ENCODE measurements around the gene P2RY4.
"Not testable (repeated sequence)": the region's sequence is repeated elsewhere in the genome, so short reads cannot be mapped to it uniquely, and the experiment has no call there.

The P2RY4 gene

DNA sequence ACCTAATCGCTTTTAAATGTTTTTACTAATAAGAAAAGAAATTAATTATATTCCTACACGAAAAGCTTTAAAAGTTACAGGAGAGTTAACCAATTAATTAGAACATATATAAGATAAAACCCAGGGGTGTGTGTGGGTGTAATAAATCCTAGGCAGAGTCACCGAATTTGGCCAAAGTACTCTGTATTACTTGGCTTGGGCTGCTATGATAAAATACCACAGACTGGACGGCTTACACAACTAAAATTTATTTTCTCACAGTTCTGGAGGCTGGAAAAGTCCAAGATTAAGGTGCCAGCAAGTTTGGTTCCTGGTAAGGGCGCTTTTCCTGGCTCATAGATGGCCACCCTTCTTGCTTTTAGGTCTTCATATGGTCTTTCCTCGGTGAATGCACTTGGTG is 15.1 kb downstream of the P2RY4 start:
- DNase-seq (ENCODE audit: low spot score) = no peak

DNA sequence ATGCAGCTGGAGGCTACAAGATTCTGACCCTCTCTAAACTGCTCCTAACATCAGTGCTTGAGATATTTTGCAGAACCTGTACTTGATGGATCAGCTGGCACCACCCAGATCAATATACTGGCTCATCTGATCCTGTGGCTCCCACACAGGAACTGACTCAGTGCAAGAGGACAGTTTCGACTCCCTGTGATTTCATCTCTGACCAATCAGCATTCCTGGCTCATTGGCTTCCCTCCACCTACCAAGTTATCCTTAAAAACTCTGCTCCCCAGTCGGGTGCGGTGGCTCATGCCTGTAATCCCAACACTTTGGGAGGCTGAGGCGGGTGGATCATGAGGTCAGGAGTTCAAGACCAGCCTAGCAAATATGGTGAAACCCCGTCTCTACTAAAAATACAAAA is 16.4 kb downstream of the P2RY4 start:
- not testable (repeated sequence) for DNase-seq (ENCODE audit: low spot score)

DNA sequence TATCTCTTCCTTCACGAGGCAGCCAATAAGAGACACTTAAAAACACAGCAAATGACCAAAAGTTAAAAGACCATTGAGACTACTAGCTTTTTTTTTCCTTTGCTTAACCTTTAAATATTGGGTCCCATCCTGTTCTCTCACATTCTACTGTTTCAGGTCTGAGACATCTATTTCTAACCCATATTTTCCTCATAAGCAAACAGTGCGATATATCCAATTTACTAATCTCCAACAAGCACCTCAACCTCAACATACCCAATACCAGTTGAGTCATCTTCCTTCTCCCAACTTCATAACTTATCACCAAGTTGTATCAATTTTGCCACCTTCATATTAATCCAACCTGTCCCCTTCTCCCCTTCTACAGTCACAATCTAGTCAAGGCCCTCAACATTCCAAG is 18.5 kb downstream of the P2RY4 start:
- DNase-seq (ENCODE audit: low spot score) = no peak

DNA sequence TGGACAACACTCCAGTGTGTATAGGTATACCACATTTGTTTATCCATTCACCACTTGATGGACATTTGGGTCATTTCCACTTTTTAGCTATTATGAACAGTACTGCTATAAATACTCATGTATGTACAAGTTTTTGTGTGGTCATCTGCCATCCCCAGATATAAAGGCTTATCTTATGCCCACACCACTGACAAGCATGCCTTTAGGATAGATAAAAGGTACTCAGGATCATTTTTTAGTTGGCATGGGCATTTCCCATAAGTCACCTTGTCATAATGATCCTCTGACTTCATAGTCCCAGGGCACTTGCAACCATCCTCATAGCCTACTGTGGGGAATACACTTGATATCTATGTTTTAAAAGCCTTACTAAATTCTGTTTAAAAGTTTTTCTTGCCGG is 19.3 kb downstream of the P2RY4 start:
- no peak for DNase-seq (ENCODE audit: low spot score)

DNA sequence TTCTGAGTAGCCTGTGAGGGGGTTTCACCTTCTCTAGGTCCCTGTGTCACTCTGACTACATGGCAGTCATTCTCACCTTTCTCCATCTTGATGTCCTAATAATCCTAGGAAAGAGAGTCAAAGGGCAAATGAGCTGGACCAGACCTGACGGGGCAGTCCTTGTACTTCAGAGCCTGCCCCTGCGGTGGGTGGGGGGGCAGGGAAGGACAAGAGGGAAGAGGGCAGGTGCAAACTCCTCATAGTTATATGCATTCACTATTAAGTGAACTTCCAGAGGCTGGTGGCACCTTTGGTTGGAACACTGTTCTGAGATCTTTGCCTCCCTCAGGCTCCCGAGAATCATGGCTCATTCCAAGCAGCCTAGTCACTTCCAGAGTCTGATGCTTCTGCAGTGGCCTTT is 25.6 kb downstream of the P2RY4 start, which contains the start of gene AWAT1:
Gene AWAT1, plus strand, starts transcription at position 301 of the 400 bp plus-strand sequence. Its CDS starts 41 bp downstream, at position 342.
- no peak for DNase-seq (ENCODE audit: low spot score)

DNA sequence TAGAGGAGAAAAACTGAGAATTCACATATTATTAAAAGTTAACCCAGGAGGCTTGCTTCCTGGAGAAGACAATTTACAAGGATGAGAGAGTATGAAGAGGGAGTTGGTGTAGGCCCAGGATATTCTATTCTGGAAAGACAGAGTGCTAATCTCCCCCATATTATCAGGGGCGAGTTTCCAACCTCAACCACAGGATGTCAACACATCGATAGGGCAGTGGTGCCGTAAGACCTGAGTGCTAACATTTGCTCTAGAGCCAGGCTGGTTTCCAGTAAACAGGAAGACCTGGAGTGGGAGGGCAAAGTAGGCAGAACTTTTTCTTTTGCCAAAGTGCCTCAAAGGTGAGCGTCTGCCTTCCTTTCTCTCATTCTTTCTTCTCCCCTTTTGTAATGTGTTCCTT is 28.3 kb downstream of the P2RY4 start:
- DNase-seq (ENCODE audit: low spot score) = no peak

DNA sequence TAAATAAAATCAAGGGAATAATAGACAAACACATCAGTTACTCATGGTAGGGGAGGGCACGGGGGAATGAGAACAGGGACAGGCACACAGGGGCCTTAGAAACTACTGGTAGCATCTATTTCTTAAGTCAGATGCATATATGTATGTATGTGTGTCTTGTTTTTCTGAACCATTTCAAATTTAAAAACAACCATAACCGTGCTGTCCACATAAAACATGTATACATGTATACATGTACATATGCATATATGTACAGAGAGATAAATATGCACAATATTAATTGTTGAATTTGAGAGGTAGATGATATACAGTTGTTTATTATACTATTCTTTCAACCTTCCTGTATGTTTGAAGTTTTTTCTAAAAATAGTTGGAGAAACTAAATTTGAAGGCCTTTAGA is 33.3 kb downstream of the P2RY4 start:
- DNase-seq (ENCODE audit: low spot score) = no peak

DNA sequence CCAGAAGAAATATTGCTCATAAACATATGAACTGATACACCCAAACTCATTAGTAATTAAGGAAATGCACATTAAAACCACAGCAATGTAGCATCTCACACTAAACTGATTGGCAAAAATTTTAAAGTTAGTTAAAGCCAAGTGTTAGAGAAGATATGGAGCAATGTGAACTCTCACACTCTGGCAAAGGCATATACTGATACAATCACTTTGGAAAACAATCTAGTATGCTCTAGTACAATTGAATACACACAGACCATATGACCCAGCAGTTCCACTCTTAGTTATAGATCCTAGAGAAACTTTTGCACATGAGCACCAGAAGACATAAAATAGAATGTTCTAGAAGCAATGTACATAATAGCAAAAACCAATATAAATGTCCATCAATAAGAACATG is 34.0 kb downstream of the P2RY4 start:
- no peak for DNase-seq (ENCODE audit: low spot score)

DNA sequence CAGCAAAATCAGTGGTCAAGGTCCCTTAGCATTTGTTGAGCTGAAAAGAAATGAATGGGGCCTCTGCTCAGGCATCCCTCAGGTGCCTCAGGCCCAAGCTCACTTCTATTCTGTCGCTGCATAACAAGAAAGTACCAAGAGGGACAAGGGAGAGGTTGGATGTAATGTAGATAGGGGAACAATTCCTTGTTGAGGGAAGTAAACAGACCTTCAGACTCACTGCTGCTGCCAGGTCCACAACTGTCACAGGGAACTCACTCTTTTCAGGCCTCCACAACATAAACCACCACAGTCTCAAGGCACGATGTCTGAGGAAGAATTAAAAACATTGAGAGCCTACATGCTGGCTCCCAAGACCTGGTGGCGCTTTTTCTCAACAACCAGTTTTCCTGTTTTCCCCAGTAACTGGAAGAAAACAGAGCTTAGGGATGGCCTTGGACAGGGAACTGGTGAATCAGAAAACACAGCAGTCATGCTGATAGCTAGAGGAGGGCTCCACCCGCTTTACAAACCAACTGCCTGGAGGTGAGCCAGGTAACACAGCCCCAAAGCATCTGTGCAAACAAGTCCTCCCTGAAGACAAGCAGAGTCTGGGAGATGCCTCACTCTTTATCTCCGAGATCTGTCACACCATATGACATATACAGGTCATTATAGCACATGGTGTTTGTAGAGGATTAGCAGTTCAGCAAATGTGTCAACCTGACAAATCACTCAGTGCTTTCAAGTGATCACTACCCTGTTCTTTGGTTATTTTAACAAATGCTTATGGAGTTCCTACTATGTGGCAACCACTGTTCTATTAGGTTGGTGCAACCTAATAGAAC is 39.9 kb downstream of the P2RY4 start:
- no peak for DNase-seq (ENCODE audit: low spot score)

DNA sequence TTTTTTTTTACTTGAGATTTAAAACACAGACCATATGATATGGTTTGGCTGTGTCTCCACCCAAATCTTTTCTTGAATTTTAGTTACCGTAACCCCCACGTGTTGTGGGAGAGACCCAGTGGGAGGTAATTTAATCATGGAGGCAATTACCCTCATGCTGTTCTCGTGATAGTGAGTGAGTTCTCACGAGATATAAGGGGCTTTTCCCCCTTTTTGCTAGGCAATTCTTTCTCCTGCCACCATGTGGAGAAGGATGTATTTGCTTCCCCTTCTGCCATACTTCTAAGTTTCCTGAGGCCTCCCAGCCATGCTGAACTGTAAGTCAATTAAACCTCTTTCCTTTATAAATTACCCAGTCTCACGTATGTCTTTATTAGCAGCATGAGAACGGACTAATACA is 50.4 kb downstream of the P2RY4 start:
- DNase-seq (ENCODE audit: low spot score) = not testable (repeated sequence)

DNA sequence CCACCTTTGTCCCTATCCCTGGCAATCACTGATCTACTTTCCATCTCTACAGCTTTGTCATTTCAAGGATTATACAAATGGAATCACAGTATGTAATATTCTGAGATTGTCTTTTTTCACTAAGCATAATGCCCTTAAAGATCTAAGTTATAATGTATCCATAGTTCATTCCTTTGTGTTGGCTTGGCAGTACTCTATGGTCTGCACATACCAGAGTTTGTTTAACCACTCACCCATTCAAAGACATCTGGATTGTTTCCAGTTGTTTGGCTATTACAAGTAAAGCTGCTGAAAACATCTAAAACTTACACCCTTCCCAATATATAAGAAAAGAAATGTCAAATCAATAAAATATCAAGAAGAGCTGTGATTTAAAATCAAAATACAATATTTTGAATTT is 51.5 kb downstream of the P2RY4 start:
- no peak for DNase-seq (ENCODE audit: low spot score)

Small RNA genes within 50 kb of the gene (small RNA-seq; reads per million reads assigned to genes)
- gene RNA5SP507 = 0.03 to 0.18 reads per million in 2 experiments

All from SK-N-DZ (cell line).